Hematopoietic multipotent progenitor cell (in vitro differentiated cells): Measurements from ENCODE around the gene DIAPH1. TPM values are rescaled to one million over a fixed set of nuclear protein-coding genes. Genes with fewer than 3 reads are reported as not detected.

Experiments used
- DNase-seq, 3 donors: peaks; one replicate each; pipeline ENCODE4 v3.0.0-alpha.2; 2011 to 2015; ENCODE audit warnings: low read depth in 2 of 3, low spot score in 2 of 3
- total RNA-seq: library from RNA; depleted of rRNA; stranded (reverse); fragments of >200 nt; gene quantifications from one replicate; pipeline ENCODE4 v1.2.3, GENCODE V29; 2012

The DIAPH1 gene
- total RNA-seq, 1 donor = 41.5 TPM

DNA sequence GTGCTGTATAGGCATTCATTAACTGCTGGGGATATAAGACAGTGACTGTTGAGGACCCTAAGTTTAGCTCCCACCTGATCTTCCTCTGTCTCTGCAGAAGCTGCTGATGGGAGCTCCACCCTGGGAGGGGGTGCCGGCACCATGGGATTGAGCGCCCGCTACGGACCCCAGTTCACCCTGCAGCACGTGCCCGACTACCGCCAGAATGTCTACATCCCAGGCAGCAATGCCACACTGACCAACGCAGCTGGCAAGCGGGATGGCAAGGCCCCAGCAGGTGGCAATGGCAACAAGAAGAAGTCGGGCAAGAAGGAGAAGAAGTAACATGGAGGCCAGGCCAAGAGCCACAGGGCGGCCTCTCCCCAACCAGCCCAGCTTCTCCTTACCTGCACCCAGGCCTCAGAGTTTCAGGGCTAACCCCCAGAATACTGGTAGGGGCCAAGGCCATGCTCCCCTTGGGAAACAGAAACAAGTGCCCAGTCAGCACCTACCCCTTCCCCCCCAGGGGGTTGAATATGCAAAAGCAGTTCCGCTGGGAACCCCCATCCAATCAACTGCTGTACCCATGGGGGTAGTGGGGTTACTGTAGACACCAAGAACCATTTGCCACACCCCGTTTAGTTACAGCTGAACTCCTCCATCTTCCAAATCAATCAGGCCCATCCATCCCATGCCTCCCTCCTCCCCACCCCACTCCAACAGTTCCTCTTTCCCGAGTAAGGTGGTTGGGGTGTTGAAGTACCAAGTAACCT, 107.8 kb downstream of the DIAPH1 start:
- DNase-seq = no peak

DNA sequence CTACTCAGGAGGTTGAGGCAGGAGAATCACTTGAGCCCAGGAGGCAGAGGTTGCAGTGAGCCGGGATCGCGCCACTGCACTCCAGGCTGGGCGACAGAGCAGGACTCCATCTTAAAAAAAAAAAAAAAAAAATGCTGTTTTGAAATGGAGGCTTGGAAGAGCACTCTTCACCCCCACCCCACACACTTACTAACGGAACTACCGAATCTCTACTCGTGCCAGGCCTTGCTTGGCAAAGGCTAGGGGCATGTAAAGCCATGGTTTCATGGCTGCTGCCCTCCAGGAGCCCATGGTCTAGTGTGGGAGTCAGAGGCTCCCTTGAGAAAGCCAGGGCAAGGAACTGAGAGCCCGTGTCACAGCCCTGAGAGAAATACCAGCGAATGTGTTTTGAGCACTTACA, 108.6 kb downstream of the DIAPH1 start:
- no peak for DNase-seq

DNA sequence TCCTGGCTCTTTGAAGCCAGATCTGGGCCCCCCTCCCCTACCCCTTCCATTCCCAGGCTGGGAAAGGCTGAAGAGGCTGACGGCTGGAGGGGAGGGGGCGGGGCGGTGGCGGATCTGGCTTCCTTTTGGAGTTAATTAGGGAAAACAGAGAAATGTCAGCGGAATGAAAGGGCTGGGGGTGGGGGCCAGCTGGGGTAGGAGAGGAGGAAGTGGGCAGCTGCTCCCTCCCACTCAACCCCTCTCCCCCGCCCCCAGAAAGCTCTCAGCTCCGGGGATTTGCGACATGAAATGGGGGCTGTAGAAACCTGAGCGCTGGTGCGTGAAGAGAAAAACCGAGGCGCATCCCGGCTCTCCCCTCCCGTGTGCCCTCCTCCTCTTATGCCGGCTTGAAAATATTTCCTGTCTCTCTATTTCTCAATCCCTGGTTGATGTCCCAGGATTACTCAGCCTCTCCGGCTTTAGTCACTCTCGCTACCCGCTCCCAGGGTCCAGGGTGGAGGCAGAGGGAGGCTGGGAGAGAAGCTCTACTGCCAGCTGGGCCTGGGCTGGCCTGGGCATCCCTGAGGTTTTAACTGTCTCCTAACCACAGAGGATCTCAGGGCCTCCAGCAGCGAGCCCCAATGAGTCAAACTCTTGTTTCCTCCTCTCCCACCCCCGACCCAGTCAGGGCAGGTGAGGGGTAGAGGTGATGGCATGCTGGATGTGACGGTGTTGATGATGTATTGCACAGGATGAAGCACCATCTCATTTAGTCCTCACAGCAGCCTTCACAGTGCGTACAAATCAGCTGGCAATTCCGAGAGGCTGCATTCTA, 109.8 kb downstream of the DIAPH1 start:
- DNase-seq = no peak

DNA sequence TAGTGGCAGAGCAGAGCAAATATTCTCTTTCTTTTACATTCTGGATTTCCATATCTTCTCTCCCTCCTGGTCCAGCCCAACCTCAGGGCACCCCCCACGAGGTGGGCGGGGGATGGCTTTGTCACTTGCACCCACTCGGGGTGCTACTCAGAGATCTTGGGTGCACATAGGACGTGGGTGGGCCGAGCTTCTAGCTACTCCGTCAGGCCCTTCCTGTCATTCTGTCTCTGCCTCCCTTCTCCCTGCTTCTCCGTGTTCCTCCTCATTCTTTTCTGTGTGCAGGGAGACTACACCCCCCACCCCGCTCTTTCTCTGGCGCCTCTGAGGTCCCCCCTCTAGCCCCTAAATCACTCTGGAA, 110.4 kb downstream of the DIAPH1 start:
- DNase-seq = no peak

DNA sequence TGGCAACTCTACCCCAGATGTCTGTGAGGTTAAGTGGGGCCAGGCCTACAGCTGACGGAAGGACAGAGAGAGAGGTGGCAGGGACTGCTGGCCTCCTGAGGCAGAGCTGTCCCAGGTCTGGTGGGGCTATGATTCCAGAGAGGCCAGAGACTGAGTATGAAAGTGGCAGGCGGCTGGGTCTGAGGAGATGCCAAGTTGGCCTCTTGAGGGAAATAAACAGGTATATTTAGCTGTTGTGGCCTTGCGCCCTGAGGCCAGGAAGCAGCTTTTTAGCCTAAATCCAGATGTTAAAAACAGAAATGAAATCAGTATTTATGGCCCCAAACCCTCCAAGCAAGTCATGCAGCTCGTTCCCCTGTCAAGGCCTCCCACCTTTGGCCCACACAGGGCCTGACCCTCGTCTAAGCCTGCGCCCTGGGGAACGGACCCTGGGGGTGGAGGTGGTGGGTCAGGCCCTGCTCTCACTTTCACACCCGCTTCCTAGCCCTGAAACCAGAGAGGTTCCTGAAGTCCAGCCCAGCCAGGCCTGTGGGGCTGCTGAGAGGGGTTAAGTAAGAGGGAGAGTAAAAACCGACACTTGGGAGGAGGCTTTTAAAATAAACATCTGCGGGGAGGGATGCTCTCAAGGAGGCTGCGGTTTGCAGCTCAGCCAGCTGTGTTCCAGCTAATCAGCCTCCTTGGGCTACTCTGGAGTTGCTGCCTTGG, 111.3 kb downstream of the DIAPH1 start:
- DNase-seq = no peak

DNA sequence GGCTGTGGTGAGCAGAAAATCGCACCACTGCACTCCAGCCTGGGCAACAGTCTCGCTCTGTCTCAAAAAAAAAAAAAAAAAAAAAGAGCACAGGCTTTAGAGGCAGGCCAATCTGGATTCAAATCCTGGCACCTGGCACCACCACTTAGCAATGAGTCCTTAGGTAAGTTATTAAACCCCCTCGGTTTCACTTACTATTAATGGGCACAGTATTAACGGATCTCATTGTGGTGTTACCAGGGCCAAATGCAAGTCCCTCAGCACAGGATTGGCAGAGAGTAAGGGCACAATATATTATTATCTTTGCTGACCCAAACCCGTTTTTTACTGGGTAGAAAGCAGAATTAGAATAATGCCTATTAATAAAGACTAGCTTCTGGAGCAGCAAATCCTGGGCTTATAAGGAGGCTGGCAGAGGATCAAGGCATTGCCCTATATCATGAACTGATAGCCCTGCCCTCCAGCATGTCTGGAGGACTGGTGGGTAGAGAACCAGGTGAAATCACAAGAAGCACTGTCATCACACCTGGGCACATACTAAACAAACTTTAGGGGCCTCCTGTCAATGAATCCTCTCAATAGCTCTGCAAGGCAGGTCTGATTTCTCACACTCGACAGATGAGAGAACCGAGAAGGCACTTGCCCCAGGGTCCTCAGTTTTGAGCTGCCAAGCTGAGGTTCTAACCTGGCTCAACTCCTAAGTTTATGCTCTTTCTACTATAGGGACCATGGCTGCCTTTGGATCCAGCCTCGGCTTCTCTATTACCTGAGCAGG, 112.2 kb downstream of the DIAPH1 start:
- DNase-seq = no peak

DNA sequence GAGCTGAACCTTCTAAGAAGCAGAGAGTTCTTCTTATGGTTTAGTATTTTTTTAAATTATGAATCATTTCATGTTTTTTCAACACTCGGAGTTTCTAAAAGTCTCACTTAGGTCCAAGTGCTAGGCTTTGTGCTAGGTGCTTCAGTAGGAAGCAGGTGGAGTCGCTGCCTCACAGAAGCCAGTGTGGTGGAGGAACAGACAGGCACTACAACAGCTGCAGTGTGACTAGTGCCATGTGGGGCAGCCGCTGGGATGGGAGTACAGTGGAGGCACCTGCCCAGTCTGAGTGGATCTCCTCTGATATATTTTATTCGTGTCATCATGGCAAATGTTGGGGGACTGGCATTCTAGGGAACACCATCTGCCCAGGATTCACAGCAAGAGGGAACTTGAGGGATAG, 114.6 kb downstream of the DIAPH1 start:
- DNase-seq = no peak

DNA sequence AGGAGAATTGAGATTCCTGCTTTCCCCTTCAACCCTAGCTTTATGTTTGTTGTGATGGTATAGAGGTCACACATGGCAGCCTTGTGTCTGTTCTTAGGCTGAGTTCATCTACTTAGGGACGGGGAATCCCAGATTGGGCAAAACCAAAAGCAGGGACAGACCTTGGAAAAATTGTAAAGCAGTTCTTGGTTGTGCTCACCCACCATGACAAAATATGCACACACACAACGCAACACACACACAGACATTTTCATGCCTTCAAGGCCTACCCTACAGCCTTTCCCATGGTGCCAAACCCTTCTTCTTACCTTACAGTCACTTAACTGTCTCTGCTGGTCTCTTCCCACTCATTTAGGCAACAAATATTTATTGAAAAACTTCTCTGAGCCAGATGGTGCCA, 115.1 kb downstream of the DIAPH1 start:
- DNase-seq = no peak

DNA sequence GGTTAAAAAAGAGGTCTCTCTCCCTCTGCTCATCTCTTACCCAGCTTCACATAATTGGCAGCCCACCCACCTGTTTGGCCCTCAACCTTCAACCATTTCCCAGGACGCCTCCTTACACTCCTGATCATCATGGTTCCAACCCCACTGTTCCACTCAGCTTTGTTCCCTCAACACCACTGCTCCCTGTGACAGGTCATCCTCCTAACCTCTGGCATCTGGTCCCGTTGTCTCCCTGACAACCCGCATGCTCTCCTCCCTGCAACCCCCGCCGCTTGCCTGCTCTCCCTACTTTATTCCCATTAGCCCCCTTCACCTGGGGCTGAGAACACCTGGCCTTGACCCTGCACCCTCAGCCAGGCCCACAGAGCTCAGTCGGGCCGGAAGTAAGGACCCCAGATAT, 117.0 kb downstream of the DIAPH1 start:
- DNase-seq = no peak

DNA sequence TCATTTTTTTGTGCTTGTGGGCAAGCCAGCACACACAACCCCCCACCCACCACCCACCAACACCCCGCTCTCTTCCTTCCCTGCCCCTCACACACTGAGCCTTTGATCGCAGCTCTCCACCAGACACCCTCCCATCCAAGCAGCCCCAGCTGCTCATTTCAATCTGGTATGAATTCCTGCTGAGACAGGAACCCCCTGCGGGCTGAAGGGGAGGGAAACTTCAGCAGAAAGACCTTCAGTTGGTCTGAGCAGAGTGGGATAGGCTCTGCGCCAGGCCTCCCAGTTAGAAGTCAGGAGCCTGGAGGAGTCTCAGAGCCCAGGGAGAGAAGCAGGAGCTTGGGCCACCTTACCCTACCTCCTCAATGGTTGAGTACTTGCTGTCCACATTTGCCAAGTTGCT, 122.8 kb downstream of the DIAPH1 start:
- no peak for DNase-seq

DNA sequence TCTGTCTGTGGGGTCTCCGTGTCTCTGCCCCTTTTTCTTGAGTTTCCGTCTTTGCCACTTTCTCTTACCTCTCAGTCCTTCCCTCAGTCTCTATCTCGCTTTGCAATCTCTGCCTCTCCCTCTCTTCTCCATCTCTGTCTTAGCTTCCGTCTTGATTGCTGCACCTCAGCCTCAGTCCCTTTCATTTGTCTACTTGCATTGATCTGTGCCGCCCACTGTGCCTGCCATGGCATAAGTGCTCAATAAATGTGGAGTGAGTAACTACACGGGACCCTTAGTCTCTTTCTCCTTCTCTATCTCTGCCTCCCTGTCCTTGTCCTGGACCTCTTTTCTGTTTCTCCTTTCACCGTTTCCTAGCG, 123.4 kb downstream of the DIAPH1 start:
- no peak for DNase-seq

DNA sequence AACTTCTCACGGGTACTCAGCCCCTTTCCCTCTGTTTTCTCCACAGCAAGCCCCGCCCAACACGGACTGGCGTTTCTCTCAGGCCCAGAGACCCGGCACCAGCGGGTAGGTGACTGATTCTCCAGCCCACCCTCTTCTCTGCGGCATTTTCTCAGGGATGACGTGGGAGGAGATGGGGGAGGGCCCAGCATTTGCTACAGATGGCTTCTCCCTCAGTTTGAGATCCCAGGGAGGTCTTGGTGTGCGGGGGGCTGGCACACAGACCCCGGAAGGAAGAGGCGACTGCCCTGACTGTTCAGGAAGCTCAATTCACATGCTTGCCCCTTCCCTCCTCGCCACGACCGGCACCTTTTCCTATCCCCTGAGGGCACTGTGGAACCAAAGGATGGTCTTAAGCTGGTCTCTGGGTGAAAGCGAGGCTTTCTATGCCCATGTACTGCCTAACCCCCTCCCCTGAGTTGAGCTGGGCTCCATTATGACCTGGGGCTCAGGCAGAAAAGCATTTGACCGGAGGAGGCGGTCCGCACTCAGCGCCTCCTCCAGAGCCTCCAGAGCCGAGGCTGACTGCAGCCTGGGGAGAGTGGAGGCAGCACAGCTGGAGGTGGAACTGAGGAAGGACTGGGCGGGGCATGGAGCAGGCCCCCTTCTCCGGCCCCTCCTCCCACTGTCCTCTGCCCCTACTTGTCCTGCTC, 123.9 kb downstream of the DIAPH1 start:
- no peak for DNase-seq

DNA sequence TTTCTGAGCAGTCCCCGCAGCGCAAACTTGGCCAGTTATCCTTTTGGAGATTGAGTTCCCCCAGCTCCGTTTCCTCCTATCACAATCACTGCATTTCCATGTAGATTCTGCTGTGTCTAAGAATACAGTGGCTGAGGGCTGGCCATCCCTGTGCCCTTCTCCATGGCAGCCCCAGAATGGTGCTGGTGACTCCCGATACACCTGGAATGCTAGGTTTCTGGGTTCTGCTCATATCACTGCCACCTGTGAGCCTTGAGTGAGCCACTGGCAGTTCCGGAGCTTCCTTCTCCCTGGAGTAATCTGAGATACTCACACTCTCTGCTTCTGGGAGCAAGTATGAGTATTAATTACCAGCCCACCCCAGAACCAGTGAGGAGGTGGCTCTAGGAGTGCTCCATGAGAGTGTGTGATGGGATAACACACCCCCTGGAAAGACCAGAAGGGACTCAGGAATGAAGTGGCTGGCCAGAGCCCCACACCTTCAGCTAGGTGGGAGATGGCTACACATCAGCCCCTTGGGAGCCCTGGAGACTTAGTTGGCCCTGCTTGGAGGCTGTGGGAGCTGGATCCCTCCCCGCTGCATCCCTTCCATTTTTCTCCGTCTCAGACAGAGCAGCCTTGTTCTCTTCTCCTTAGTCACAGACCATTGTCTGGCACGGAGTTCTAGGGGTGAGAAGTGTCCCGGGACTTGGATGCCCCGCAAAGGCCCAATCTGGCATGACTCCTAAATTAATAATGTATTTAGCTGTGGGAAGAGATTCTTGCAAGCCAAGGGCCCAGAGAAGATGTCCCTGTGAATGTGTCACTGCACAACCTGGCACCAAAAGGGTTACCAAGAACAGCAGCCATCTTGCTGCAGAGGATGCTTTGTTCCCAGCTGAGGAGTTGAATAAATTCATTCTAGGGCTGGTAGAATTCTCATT, 125.0 kb downstream of the DIAPH1 start:
- no peak for DNase-seq

DNA sequence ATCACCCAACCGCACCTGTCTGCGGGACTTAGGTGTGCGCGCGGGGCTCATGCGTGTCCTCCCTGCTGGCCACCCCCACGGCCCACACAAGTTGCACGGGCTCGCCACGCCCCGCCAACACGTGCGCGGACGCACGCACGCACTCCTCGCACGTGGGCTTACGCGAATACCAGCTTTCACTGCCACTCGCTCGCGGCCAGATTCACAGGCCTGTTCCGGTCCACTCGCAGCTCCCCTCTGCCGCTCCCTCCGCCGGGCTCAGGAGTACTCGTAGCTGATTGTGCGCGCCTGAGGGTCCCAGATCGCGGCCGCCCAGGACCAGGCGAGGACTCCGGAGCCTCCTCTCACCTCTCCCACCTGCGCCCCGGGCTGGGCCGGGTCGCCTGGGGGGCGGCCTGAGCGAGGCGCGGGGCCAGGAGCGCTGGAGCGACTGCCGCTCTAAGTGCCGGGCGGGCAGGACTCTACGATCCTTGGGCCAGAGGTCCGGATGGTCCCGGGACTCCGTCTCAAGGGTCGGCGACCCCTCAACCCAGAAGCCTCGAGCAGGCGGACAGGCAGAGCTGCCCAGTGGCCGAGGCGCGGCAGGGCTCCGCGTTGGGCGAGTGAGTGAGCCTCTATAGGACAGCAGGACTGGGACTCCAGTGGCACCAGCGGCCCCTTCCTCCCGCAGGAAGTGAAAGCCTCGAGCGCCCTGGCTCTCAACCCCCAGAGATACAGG, 126.5 kb downstream of the DIAPH1 start:
- DNase-seq = peak in 1 of 3 donors; percentile 50

DNA sequence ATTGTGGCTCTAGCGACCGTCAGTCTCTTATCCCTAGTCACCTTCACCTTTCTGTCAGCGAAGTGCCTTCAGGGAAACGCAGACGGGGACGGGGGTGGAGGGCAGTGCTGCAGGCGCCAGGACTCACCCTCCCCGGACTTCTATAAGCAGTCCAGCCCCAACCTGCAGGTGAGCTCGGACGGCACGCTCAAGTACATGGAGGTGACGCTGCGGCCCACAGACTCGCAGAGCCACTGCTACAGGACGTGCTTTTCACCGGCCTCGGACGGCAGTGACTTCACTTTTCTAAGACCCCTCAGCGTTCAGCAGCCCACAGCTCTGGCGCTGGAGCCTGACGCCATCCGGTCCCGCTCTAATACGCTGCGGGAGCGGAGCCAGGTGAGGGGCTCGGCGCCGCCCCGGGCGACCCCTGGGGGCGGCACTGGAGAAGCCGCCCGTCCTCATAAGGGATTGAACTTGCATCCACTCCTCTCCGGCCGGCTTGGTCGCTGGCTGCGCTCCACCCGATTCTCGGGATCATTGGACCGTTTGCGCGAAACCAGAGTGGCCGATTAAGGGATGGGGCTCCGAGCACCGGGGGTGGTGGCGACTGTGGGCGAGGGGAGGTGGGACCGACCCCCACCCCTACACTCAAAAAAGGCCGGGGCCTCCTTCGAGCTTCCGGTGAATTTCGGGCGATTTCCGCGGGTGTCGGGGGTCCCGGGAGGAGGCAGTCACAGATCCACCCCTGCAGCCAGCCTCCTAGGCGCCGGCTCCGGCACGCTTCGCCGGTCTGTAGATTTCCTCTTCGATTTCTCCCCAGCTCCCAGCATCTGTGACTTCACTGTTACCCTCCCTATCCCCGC, 127.3 kb downstream of the DIAPH1 start:
- no peak for DNase-seq

DNA sequence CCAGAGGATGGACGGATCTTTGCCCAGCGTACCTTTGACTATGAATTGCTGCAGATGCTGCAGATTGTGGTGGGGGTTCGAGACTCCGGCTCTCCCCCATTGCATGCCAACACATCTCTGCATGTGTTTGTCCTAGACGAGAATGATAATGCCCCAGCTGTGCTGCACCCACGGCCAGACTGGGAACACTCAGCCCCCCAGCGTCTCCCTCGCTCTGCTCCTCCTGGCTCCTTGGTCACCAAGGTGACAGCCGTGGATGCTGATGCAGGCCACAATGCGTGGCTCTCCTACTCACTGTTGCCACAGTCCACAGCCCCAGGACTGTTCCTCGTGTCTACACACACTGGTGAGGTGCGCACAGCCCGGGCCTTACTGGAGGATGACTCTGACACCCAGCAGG, 128.0 kb downstream of the DIAPH1 start:
- DNase-seq = no peak

DNA sequence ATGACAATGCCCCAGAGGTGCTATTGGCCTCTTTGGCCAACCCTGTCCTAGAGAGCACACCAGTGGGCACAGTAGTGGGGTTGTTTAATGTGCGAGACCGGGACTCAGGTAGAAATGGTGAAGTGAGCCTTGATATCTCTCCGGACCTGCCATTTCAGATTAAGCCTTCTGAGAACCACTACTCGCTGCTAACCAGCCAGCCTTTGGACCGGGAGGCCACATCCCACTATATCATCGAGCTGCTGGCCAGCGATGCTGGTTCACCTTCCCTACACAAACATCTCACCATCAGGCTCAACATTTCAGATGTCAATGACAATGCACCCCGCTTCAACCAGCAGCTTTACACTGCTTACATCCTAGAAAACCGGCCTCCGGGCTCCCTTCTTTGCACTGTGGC, 128.5 kb downstream of the DIAPH1 start:
- DNase-seq = no peak

DNA sequence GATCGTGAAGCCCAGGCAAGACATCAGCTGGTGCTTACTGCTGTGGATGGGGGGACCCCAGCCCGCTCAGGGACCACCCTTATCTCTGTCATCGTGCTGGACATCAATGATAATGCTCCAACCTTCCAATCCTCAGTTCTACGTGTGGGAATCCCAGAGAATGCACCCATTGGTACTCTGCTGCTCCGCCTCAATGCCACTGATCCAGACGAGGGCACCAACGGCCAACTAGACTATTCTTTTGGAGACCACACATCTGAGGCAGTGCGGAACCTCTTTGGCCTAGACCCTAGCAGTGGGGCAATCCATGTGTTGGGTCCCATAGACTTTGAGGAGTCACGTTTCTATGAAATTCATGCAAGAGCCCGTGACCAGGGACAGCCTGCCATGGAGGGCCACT, 129.0 kb downstream of the DIAPH1 start:
- no peak for DNase-seq
